Ammon's horn (tissue), 1 donor: Measurements from ENCODE around the gene L1TD1.
"Not testable (repeated sequence)": the region's sequence is repeated elsewhere in the genome, so short reads cannot be mapped to it uniquely, and the experiment has no call there.

Source experiments
- DNase-seq: peaks from one replicate; pipeline ENCODE4 v3.0.0-alpha.2; 2016; ENCODE audit warnings: low spot score

Gene L1TD1, protein sequence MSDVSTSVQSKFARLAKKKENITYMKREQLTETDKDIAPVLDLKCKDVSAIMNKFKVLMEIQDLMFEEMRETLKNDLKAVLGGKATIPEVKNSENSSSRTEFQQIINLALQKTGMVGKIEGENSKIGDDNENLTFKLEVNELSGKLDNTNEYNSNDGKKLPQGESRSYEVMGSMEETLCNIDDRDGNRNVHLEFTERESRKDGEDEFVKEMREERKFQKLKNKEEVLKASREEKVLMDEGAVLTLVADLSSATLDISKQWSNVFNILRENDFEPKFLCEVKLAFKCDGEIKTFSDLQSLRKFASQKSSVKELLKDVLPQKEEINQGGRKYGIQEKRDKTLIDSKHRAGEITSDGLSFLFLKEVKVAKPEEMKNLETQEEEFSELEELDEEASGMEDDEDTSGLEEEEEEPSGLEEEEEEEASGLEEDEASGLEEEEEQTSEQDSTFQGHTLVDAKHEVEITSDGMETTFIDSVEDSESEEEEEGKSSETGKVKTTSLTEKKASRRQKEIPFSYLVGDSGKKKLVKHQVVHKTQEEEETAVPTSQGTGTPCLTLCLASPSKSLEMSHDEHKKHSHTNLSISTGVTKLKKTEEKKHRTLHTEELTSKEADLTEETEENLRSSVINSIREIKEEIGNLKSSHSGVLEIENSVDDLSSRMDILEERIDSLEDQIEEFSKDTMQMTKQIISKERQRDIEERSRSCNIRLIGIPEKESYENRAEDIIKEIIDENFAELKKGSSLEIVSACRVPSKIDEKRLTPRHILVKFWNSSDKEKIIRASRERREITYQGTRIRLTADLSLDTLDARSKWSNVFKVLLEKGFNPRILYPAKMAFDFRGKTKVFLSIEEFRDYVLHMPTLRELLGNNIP

DNA sequence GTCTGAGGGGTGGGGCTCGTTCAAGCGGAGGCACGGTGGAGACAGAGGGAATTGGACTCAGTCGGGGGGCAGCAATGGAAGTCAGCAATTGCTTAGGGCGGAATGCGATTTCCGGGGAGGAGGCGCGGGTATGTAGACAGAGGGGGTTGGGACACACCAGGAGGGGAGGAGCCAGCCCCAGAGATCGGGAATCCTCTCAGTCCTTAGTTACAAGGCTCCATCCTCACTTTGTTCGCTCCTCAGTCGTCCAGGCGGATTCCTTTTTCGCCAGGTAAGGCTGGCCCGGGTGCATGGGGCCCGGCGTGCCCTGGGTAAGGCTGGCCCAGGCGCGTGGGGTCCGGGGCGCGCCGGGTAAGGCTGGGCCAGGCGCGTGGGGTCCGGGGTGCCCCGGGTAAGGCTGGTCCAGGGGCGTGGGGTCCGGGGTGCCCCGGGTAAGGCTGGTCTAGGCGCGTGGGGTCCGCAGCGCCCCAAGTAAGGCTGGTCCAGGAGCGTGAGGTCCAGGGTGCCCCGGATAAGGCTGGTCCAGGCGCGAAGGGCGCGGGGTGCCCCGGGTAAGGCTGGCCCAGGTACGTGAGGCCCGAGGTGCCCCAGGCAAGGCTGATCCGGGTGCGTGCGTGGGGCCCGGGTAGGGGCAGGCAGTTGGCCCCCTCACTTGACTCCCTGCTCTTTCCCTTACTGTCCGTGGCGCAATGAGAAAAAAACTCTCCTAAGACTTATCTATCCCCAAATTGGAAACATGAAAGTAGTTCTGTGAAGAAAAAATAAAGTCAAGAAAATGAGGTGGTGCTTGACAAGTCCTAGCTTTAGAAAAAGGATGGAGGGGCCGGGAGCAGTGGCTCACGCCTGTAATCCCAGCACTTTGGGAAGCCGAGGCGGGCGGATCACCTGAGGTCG, at the start of gene L1TD1:
L1TD1 (plus strand) TSS at position 199 of the 894 bp plus-strand sequence. CDS start 11,780 bp downstream, outside the sequence.
- DNase-seq = no peak

DNA sequence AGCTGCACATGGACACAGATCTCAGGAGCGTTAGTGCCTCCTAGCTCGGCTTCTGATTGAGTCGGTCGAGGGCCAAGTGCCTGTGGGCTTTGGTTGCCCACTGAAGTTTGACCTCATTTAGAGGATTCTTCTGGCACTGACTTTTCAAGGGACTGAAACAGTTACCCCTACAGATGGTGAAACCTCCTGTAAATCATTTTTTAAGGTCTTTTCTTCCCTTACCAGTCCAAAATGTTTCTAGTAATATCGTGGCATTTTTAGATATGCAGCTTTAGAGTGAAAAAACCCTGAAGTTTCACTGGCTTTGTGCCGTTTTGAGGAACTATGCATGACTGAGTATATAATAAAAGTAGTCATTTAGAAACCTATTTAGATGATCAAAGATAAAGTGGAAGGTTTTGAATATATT, 34.7 kb upstream of the L1TD1 start:
- no peak for DNase-seq

DNA sequence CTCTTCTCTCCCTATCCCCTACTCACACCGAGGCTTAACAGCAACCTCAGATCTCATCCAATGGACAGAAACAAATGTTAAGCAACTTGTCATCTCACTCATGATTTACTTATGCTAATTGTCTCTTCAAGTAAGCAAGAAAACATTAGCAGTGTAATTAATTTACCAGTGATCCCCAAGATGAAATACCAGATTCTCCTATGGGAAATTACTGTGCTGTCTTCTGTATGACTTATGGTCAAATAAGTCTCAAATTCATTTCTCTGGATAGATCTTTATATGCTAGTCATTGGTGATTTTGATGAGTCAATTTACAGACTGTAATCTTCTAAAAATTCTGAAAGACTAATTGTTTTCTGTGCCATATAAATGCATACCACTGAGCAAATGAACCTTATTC, 32.9 kb upstream of the L1TD1 start:
- no peak for DNase-seq

DNA sequence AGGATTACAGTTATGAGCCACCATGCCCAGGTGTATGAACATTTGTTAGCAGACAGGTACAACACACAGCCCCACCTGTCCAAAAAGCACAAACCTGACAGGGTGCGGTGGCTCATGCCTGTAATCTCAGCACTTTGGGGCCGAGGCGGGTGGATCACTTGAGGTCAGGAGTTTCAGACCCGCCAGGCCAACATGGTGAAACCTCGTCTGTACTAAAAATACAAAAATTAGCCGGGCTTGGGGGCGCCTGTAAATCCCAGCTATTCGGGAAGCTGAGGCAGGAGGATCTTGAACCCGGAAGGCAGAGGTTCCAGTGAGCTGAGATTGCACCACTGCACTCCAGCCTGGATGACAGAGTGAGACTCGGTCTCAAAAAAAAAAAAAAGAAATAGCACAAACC, 24.3 kb upstream of the L1TD1 start:
- not testable (repeated sequence) for DNase-seq

DNA sequence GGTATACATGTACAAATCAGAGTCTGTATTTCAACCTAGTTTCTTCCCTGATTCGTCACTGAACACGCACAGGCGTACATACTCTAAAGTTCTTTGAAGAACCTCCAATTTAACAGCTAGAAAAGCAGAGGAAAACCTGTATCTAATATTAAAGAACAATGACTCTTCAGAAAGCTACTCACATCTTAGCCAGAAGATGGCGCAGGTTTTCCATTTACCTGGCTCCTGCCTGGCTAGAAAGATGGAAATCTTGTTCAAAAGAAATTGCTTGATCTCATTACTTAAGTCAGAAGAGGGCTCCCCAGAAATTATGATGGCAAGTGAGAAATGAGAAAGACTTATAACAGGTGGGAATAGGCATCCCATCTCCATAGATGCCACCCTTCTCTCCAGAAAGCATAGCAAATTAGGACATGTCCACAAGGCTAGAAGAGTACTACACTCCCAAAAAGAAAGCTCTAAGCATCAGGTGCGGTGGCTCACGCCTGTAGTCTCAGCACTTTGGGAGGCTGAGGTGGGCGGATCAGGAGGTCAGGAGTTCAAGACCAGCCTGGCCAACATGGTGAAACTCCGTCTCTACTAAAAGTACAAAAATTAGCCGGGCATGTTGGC, 19.0 kb upstream of the L1TD1 start:
- peak; percentile 63 for DNase-seq

DNA sequence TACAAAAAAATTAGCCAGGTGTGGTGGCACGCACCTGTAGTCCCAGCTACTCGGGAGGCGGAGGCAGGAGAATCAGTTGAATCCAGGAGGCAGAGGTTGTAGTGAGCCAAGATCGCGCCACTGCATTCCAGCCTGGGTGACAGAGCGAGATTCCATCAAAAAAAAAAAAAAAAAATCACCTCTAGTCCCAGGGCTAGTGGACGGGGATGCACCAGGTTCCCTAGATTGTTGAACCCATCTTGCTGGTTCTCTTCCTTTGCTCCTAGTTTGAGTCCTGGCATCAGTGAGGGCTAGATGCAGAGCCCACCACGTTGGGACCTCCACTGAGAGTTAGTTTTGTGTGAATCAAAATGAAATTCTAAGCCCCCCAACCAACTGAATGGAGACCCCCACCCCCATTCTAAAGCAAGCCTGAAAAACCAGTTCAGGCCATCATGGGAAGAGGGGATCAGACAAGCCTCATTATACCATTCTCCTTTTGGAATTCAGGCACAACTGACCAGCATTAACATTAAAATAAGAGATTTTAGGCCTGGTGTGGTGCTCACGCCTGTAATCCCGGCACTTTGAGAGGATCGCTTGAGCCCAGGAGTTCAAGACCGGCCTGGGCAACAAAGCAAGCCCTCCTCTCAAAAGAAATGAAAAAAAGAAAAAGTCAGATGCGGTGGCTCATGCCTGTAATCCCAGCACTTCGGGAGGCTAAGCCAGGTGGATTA, 17.9 kb upstream of the L1TD1 start:
- no peak for DNase-seq

DNA sequence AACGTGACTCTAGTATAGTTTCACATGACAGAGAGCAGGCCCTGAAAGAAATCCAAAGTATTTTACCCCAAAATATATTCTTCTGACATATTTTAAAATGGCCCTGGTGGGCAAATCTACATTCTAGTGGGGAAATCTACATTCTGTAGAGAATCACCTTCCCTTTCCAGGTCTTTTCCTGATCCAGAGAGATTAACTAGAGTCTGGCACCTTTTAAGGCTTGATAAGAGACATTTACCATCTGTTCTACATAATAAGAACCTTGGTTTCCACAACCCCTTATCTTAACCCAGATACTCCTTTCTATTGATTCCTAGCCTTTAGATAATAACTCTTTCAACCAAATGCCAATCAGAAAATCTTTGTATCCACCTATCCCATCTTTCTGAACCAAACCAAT, 17.0 kb upstream of the L1TD1 start:
- no peak for DNase-seq

DNA sequence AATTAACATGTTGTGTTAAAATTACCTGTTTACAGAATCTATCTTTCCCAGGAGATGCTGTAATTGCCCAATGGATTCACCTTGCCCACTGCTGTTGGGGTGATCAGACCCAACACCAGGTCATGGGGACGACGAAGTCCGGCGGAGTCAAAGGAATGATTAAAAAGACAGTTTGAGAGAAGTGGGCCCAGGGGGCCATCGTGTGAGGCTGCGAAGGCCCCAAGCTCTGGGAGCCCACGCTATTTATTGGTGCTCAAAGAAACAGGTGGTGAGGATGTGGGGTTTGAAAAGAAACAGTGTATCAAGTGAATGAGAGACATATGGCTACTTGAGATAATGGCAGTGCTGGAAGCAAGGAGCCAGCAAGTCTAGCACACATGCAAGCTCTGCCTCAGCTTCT, 16.3 kb upstream of the L1TD1 start:
- no peak for DNase-seq

DNA sequence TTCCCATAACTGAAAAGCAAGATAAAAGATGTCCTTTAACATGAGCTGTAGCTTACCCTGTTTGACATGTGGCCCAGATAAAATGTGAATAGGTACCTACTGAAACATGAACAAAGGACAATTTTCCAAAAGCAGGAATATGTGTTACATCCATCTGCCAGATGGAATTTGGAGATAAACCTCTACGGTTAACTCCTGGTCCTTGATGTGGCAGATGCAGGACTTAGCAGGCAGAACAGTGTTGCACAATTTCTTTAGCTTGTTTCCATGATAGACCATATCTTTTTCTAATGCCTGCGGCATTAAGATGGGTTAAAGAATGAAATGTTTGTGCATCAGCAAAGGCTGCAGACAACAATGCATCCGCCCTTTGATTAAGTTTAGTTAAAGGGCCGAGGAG, 14.6 kb upstream of the L1TD1 start:
- DNase-seq = not testable (repeated sequence)

DNA sequence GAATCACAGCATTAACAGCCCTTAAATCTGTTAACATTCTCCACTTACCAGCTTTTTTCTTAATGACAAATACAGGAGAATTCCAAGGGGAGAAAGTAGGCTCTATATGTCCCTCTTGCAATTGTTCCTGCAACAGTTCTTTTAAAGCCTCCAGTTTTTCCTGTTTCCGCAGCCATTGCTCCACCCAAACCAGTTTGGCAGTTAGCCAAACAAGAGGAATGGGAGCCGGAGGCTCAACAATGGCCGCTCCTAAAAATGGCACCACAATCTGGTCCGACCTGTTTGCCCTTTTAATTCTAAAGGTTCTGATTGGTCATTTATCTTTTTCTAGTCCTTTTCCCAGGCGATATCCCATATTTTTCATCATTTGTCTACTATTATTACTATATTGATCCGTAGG, 14.0 kb upstream of the L1TD1 start:
- no peak for DNase-seq

DNA sequence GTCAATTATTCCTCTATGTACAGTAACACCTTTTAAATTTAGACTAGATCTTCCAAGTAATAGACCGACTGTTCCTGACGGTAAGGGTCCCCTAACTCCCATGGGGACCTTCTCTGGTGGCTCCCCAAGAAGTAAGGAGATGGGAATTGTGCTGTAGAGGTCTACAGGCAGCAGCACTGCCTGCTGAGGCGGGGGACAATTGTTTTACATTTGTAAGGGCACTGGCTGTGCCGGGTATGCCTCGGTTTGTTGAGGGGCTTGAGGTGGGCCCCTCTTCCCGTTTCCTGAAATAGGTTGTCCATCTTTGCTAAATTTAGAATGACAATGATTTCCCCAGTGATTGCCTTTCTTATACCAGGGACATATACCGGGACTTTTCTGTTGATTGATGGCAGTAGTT, 13.1 kb upstream of the L1TD1 start:
- DNase-seq = no peak

DNA sequence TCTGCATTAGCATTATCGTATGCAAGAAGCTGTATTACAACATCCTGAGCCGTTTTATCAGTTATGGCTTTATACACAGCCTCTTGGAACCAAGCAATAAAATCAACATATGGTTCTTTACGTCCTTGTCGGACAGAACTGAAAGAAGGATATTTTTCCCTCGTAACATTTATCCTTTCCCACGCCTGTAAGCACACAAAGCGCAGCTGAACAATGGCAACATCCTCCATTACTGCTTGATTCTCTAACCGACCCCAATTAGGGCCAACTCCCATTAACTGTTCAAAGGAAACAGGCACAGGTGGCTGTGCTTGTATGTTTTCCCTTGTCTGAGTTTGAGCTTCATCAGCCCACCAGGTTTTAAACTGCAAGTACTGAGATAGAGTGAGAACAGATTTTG, 12.5 kb upstream of the L1TD1 start:
- DNase-seq = not testable (repeated sequence)

DNA sequence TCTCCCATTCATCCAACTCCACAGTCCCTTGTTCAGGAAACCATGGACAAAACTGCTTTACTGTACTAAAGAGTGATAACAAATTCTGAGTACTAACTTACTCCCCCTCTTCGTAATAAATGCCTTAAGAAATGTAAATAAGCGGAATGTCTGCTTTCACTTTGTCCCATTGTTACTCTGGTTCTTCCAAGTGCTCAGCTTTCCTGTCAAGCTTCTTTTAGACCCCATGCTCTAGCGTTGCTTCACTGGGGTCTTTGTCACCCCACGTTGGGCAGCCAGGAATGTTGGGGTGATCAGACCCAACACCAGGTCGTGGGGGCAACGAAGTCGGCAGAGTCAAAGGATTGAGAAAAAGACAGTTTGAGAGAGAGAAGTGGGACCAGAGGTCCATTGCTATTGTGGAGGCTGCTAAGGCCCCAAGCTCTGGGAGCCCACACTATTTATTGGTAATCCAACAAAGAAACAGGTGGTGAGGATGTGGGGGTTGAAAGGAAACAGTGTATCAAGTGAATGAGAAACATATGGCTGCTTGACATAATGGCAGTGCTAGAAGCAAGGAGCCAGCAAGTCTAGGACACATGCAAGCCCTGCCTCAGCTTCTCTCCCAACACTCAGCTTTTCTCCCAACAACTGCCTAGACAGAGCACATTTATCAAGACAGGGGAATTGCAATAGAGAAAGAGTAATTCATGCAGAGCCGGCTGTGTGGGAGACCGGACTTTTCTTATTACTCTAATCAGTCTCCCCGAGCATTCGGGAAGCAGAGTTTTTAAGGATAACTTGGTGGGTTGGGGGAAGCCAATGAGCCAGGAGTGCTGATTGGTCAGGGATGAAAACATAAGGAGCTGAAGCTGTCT, 11.3 kb upstream of the L1TD1 start:
- DNase-seq = not testable (repeated sequence)

DNA sequence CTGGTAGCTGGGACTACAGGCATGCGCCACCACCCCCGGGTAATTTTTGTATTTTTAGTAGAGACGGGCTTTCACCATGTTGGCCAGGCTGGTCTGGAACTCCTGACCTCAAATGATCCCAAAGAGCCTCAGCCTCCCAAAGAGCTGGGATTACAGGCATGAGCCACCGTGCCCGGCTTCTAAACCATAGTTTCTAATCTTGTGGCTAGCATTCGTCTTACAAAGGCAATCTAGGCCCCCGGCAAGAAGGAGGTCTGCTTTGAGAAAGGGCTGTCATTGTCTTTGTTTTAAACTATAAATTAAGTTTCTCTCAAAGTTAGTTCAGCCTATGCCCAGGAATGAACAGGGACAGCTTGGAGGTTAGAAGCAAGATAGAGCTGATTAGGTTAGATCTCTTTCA, 10.3 kb upstream of the L1TD1 start:
- DNase-seq = no peak

DNA sequence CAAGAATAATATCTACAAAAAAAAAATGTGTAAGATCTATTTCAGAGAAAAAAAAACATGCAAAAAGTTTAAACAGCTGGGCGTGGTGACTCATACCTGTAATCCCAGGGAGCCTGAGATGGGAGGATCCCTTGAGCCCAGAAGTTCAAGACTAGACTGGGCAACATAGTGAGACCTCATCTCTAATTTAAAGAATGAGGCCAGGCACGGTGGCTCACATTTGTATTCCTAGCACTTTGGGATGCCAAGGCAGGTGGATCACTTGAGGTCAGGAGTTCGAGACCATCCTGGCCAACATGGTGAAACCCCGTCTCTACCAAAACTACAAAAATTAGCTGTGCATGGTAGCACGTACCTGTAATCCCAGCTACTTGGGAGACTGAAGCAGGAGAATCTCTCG, 9.4 kb upstream of the L1TD1 start:
- not testable (repeated sequence) for DNase-seq

DNA sequence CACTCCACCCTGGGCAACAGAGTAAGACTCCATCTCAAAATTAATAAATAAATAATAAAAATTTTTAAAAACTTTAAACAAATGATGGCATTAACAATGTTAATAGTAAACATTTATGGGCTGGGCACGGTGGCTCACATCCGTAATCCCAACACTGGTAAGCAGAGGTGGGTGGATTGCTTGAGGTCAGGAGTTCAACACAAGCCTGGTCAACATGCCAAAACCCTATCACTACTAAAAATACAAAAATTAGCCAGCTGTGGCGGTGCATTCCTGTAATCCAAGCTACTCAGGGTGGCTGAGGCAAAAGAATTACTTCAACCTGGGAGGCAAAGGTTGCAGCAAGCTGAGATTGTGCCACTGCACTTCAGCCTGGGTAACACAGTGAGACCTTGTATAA, 9.0 kb upstream of the L1TD1 start:
- no peak for DNase-seq

DNA sequence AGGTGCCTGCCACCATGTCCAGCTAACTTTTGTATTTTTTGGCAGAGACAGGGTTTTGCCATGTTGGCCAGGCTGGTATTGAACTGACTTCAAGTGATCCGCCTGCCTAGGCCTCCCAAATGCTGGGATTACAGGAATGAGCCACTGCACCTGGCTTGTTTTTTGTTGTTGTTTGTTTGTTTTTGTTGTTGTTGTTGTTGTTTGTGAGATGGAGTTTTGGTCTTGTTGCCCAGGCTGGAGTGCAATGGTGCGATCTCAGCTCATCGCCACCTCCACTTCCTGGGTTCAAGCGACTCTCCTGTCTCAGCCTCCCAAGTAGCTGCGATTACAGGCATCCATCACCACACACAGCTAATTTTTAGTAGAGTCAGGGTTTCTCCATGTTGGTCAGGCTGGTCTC, 7.1 kb upstream of the L1TD1 start:
- DNase-seq = no peak

DNA sequence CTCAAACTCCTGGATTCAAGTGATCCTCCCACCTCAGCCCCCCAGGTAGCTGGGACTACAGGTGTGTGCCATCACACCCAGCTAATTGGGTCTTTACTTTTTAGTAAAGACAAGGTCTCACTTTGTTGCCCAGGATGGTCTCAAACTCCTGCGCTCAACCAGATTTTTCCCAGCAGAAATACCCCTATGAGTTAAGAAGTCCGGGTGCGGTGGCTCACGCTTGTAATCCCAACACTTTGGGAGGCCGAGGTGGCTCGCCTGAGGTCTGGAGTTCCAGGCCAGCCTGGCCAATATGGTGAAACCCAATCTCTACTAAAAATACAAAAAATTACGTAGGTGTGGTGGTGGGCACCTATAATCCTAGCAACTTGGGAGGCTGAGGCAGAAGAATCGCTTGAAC, 6.5 kb upstream of the L1TD1 start:
- no peak for DNase-seq

DNA sequence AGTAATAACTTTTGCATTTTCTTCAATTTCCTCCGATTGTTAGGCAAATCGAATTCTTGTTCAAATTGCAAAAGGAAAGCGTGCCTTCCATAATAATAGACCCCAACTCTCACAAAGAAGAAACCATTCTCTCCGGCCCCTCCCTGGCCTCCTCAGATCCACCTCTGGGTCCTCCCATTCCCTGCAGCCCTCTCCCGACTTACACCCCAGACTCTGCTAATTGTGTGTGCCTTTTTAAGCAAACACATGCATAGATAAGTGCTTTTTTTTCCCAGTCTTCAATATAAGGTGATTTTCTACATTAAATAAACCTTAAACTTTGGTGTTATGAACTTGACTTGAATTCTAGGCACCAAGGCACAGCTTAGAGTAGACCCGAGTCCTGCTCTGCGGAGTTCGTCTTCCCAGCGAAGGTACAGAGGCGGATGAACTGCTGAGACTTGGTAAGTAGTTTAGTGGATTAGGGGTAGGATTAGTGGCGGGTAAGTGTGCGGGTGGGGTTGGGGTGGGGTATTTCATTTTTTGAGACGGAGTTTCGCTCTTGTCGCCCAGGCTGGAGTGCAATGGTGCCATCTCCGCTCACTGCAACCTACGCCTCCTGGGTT, 1.5 kb downstream of the L1TD1 start:
- no peak for DNase-seq
